SKM-1 treated with dmso at 0.1 percent for 144 hours (cell line): Measurements from ENCODE around the gene GRK6.

Experiments used
- DNase-seq: peaks from one replicate; lab custom pipeline; 2025; ENCODE audit not compliant: unreplicated experiment; lab: John Stamatoyannopoulos, UW

The GRK6 gene

DNA sequence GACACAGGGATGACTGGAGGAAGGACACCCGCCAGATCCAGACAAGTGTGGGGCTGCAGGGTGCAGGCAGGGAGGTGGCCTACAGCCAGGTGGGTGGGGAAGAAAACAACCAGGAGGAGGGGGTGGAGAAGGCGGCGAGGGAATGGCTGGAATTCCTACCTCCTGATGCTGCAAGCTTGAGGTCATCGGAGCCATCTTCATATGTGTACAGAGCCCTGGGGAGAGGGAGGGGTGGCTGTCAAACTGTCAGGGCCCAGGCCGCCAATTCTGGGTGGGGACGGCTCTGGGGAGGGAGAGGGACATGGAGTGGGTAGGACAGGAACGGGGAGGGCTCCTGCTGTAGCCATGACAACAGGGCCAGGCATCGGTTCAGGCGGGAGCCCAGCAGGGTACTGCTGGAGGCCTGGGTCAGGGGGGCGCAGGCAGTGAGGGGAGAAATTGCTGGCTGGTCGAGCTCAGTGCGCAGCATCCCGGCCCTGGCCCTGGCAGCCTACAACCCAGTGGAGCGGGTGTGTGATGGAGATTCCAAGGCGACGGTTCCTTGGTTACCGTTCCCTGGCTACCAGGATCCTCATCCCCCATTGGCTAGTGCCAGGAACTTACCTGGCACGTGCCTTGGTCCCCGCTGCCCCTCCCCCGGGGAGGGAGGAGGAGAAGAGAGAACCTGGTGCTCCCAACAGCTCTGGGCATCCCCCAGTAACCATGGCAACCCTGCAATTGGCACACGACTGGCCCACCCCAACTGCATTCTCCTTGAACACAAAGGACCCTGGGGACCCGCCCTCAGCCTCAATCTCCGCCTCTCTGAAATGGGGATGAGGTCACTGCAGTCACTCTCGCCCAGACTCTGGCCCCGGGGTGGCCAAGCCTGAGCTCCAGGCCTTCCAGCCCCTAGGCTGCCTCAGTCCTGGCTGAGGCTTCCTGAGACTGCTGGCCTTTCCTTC is 42.5 kb downstream of the GRK6 start:
- DNase-seq, result no peak

DNA sequence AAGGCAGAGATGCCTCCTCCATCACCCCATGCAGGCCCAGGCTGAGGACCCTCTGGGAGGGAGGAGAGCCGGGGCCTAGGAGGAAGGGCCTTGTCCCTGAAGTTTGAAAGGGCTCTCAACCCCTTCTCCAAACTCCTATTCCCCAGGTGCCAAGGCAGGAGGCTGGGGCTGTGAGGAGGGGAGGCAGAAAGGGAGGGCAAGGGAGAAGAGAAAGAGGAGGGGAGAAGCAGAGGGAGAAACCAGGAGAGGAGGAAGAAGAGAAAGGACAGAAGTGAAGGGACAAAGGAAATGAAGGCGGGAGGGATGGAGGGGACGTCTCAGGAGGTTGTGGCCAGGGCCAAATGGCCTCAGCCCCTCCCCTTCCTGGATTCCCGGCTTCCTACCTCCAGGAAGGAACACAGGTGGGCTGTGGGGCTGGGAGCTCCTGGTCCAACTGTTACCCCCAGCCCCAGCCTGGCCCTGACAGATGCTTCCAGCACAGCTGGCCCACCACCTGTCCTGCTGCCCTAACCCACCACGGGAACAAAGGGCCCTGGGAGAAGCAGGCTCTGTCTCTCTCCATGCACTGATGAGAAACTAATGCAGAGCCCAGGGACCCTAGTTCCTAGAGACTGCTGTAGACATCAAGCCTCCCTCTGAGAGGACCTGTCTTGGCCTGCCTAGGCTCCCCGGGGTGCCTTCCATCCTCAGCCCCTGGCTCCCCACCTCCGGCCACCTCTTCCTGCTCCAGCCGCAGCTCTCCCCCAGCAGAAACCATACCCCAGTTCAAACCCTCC is 43.5 kb downstream of the GRK6 start:
- no peak for DNase-seq

DNA sequence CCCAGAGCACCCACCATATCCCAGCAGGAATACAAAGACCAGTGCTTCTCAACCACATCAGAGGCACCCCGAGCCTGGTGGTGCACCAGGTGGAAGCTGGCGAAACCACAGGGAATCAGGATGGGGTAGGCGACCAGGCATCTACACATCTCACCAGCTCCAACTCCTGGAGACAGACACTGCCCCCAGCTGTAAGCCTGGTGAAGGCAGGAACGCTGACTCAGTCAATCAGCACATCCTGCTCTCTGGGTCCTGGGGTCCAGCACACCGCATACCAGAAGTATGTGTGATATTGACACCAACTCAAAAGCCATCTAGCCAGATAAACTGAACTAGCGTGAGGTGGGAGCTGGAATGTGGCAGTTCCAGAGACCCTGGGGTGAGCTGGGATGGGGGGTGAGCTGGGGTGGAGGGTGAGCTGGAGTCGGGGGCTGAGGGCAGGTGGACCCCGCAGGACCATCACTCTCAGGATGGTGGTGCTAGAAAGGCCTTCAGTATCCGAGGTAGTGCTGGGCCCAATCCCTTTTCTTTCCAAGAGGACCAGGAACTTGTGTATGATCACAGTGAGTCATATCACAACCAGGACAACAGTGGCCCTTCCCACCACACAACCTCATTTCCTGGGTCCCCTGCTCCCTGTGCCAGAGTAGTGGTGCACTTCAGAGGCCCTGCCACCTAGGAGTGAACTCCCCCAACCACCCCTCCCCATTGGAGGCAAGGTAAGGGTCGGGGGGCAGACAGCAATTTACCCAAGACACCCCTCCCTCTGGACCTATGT is 44.5 kb downstream of the GRK6 start:
- no peak for DNase-seq

DNA sequence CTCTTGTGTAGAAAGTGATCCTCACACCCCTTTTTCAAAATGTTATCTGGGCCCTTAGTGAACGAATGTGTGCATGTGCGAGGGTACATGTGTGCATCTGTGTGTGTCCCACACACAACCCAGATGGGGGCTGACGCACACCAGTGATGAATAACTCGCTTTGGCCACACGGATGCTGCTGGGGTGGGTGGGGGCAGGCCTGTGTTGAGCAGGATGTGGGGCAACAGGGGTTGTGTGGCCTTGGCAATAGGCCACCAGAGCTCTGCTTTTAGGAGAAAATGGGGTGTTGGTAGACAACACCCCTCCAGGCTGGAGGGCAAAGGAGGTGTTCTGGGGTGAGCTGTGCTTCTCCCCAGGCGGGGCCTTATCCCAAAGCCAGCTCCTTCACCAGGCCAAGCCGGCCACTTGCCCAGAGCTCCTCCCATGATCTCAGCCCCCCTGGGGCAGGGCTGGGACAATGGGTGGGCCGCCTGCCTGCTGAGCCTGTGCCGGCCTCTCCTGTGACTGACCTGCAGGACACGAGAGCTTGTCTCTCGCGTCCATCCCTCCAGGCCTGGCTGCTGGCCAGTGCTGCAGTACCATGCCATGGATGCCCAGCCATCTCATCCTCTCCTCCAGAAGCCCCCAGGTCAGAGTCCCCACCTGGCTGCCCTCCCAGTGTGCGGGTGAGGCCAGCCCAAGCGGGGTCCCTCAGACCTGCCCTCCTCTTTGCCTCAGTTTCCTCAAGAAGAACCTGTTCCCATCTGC is 45.3 kb downstream of the GRK6 start:
- DNase-seq, result no peak

DNA sequence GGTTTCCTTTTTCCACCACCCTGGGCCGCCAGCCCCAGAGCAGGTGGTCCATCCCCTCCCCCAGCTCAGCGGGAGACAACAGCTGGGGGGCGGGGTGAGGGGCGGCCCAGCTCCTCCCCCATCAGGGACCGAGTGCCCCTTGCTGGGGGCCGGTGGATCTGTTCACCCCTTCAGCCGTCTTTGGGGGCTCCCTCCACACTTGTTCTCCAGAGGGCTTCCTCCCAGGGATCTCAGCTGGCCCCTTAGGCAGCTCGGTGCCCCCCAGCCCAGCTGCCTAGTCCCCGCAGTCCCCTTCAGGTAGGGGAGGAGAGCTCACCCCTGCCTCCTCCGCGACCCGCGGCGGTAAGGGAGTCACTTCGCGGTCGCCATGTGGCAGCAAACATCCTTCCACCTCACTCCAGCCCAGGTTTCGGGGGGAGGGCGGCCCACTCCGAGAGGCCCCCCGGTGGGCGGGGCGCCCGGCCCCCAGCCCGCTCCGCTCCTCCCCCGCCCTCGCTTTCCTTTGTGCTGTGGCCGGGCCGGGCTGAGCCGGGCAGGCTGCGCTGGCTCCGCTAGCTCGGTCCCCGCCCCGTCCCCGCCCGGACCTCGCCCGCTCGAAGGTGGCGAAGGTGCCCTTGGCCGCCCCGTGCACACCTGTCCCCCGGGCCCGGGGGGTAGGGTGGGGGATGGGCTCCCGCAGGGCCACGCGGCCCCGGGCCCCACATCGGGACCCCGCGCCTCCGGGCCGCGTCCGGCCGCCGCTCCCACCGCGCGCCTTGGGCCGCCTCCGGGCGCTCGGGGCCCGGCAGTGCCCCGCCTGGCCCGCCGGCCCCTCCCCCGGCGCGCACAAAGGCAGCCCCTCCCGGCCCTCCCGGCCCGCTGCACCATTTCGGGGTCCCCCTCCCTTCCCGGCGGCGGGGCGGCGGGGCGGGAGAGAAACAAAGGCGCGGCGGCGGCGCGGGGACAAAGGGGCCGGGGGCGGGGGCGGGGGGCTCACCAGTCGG is 46.3 kb downstream of the GRK6 start:
- no peak for DNase-seq

DNA sequence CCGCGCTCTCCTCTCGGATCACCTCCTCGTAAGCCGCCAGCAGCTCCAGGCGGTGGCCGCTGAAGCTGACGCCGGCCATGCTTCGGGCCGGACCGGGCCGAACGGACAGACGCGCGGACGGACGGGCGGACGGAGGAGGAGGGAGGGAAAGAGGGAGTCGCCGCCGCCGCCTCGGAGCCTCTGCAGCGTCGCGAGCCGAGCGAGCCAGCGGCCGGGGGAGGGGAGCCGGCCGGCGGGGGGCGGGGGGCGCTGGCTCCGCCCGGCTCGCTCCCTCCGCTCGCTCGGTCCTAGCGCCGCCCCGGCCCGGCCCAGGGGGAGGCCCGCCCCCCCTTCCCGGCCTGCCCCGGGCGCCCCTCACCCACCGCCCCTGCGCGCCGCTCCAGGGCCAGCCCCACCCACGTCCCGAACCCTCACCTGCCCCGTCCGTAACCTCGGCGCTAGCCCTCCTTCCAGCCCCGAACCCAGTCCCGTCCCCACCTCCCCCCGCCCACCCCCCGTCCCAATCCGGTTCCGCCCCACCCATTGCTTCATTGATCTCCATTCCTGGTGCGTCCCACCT is 47.0 kb downstream of the GRK6 start, which contains the start of gene DBN1:
DBN1 (minus strand) TSS at position 192 of the 559 bp plus-strand sequence; CDS start at position 79, 113 bp downstream.
- peak; percentile 9 for DNase-seq

DNA sequence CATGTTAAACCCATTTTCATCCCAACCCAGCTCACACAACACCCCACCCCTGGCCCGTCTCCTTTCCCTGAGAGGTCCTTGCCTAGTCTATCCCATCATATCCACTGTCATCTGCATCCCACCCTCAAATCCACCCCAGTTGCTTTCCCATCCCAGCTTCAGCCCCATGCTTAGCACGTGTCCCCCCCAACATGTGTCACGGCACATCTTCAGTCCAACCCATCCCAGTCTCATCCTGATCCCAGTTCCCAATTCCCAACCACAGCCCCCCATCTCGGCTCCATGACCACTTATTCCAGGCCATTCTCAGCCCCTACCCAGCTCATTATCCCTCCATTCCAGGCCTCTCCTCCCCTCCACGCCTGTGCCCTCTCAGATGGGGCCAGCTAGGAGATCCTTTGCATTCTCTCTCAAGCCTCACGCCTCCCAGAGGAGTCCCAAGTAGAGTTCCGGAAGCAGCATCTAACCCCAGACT is 47.6 kb downstream of the GRK6 start:
- no peak for DNase-seq

DNA sequence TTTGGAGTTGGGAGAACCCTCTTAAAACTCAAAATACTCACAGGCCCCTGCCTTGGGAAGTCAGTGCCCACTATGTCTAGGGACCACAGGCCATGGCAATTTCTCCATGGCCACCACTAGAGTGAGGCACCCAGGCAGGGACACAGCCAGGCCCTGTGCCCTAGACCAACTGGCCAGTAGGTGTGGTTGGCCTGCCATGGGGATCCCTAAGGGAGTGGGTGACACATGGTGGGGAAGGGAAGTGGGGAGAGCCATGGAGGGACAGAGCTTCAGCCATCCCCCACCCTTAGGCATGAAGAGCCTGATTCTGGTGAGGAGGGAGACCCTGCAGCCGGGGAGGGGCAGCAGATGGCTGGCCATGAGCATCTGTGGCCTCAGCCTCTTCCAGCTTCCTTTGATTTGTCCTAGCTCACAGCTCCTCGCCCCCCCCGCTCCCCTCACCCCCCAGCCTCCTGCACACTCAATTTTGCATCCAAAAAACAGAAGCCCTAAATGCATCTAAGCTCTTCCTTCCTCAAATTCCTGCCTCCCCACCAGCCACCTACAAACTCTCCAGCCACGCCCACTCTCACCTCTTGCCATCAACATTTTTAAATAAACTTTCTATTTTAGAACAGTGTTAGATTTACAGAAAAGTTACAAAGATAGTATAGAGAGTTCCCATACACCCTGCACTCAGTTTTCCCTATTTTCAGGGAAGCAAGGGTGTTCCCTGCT is 48.5 kb downstream of the GRK6 start:
- DNase-seq, result peak; percentile 11

DNA sequence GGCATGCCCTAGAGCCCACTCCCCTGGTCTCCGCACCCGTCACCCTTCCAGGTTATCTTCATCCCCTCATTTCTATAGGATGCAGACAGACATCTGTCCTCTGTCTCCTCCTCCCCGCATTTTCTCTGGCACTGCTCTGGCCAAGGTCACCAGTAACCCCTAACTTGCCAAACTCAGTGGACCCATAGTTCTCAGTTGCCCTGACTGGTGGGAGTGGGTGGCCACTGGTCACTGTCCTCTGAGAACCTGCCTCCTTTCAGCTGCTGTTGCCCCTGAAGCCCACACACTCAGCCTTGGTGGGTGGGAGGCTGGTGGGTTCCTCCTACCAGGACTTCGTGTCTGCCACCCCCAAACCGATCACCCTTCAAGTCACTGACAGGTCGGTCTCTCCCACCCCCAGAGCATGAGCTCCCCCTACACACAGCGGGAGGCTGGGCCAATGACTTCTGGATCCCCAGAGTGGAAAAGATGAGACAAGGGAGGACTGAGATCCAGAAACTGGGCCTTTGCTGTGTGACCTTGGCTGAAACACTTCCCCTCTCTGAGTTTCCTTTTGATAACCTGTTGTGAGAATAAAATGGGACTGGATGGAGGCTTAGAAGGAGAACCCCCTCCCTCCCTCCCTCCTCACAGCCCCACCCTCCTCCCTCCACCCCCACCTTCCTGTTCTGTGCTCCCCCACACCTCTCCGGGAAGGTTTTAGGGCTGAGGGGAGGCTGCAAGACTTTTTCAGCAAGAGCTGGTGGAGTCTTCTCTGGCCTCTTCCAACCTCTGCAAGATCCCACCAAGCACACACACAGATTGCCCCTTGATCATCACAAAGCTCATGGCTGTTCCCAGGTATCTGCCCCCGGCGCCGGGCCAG is 49.3 kb downstream of the GRK6 start:
- DNase-seq, result no peak

DNA sequence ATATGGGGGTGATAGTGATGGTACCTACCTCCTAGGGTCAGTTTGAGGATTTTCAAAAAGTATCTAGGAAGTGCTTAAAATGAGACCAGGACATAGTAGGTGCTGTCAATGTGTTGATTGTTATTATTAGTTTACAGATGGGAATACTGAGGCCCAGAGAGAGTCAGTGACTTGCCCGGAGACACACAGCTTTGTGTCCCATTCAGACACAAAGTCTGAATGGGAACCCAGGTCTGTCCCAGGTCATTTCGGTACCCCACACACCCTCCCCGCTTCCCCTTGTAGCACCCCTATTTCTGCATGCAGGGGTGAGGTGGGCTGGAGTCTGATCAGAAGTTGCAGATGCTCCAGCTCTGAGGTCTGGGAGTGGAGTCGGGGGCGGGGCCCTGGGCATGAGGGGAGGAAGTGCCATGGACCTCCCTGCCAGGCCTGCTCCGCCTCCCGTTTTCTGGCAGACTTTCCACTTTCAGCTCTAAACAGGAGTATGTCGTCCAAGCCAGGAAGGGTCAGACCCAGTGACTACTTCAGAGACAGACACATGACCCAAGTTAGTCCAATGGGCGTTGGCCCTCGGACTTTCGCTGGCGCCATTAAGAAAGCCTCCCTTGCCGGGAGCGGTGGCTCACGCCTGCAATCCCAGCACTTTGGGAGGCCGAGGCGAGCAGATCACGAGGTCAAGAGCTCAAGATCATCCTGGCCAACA is 50.2 kb downstream of the GRK6 start:
- DNase-seq, result no peak

DNA sequence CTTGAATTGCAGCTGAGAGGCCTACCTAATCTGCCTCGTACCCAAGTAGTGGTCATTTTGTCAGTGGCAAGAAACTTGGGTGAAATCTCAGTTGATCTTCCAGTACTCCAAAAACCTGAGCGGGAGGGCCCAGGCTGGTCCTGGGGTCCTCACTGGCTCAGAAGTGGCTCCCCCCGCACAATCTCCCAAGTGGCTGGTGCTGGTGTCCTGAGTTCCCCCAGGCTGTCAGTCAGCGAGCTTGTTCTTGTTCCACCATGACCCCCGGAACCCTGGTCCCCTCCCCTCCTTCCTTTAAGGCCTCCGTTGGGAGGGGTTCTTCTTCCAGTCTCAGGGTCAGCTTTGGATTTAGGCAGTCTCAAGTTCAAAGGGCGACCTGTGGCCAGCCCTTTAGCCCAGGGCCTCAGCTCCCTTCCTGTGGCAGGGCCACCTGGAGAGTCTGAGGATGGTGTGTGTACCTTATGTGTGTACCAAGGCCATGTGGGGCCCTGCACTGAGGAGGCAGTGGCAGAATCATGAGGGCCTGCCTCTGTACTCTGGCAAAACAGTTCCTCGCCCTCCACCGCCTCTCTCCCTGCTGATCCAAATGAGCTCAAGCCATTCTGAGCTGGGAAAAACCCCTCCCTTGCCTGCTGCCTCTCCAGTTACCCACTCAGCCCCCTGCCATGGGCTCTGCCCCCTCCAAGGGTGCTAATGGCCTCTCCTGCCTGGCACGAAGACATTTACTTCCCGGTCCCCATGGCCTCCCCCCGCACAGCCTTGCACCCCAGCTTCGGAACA is 51.4 kb downstream of the GRK6 start:
- no peak for DNase-seq

DNA sequence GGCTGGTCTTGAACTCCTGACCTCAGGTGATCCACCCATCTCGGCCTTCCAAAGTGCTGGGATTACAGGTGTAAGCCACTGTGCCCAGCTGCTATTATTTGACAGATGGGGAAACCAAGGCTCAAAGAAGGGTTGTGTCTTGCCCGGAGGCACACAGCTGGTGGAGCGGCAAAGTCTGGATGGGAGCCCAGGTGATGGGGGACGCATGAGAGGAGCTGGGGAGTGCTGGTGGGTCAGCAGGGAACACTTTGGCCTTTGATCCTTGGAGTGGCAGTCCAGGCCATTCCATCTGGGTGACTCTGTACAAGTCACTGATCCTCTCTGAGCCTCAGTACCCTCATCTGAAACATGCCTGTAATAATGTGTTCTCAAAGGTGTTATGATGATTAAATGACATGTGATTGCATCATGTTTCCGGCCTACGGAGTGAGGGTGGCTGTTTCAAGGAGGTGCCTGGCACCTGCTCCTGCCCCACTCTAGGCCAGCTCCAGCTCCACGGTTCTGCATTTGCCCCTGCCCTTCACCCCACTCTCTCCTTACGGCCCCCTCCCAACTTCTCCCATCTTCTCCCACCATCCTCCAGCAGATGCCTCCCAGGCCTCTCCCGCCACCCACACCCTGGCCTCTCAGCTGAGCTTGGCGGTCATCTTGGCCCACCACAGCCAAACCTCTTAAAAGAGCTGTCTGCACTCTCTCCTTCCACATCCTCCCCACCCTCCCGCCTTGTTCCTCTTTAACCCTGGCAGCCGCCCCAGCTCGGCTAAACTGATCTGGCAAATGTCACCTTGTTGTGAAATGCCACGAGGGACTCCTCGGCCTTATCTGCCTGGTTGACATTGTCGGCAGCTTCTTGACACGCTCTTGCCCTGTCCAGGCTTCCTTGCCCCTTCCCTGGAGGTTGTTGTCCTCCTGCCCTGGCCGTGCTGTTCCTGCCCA is 52.5 kb downstream of the GRK6 start:
- peak; percentile 92 for DNase-seq

DNA sequence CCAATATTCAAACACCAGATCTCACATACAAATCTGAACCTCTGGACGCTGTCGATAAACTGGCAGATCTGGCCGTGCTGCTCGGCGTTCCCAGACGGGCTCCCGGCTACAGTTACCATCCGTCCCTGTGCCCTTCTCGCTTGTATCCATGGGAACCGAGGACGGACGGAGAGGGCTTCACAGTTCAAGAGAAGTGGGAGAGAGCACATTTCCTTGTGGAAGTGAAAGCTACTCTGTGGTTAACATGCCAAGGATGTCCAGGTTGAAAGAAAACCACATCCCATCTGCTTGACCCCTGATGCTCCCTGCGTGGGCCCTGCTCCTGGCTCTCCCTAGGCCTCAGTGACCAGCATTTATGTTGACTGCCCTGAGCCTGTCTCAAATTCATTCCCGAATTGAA is 53.3 kb downstream of the GRK6 start:
- DNase-seq, result peak; percentile 54

DNA sequence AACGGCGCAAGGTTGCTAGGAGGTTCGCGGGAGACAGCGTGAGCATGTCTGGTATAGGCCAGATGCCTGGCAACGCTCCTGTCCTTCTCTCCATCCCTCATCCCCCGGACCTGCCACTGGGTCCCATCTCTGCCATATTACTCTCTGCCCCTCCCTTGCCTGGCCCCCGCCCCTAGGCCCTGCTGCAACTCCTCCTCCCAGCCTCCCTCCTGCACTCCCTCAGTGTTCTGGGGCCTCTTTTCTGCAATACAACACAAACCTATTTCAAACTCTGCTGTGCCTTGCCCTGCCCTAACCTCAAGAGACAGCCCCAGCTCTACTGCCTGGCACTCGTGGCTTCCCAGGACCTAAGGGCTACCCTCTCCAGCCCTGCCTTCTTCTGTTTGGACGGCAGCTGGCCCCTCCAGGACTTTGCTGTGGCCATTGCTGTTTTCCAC is 55.9 kb downstream of the GRK6 start:
- no peak for DNase-seq

DNA sequence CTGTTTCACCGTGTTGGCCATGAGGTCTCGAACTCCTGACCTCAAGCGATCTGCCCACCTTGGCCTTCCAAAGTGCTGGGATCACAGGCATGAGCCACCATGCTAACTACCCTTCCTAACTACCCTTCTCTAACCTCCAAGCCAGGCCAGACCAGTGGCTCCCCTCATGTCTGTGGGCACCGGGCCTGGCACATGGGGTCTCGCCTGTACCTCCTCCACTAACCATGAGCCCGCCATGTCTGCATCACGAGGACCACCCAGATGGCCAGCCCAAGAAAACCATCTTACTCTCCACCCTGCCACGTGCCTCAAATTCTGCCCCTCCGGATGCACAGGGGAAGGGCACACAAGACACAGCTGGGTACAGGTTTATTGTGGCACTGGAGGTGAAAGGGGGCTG is 56.6 kb downstream of the GRK6 start:
- DNase-seq, result no peak
